Liver (tissue), 9 donors: Measurements from ENCODE around the gene RPTOR. TPM values are rescaled to one million over a fixed set of nuclear protein-coding genes. Genes with fewer than 3 reads are reported as not detected.

Experiments
- DNase-seq: peaks from one replicate; pipeline ENCODE4 v3.0.0-alpha.2; 2017; ENCODE audit warnings: low spot score
- H3K27ac ChIP-seq, 2 donors: one replicate each; pipeline ENCODE4 v1.7.0; 2013; ENCODE audit warnings: inconsistent platforms in 2 of 2, low read length in 2 of 2, control low read depth in 1 of 2, low read depth in 1 of 2, mild to moderate bottlenecking in 1 of 2
- H3K27me3 ChIP-seq, 4 donors: one replicate each; pipeline versions ENCODE4 v1.6.1 to v1.7.0; 2013; ENCODE audit warnings: low read length in 3 of 4, inconsistent platforms in 1 of 4, mild to moderate bottlenecking in 1 of 4, moderate library complexity in 1 of 4; ENCODE audit not compliant: control insufficient read depth in 4 of 4, insufficient read depth in 4 of 4
- H3K36me3 ChIP-seq, 4 donors: one replicate each; pipeline versions ENCODE4 v1.6.1 to v1.7.0; 2013; ENCODE audit warnings: low read length in 3 of 4, mild to moderate bottlenecking in 3 of 4, low read depth in 1 of 4, moderate library complexity in 1 of 4; ENCODE audit not compliant: control insufficient read depth in 4 of 4, insufficient read depth in 3 of 4
- H3K4me1 ChIP-seq, 4 donors: one replicate each; pipeline versions ENCODE4 v1.6.1 to v1.7.0; 2013; ENCODE audit warnings: low read length in 3 of 4, mild to moderate bottlenecking in 3 of 4, moderate library complexity in 1 of 4; ENCODE audit not compliant: control insufficient read depth in 4 of 4, insufficient read depth in 4 of 4
- H3K4me3 ChIP-seq, 3 donors: one replicate each; pipeline versions ENCODE4 v1.6.1 to v1.7.0; 2013; ENCODE audit warnings: low read length in 3 of 3, control low read depth in 1 of 3, low read depth in 1 of 3, mild to moderate bottlenecking in 1 of 3
- H3K9ac ChIP-seq, 2 donors: one replicate each; pipeline ENCODE4 v1.7.0; 2013; ENCODE audit warnings: low read length in 2 of 2, mild to moderate bottlenecking in 2 of 2, moderate library complexity in 2 of 2, control low read depth in 1 of 2, low read depth in 1 of 2
- H3K9me3 ChIP-seq, 4 donors: one replicate each; pipeline versions ENCODE4 v1.6.1 to v1.7.0; 2013; ENCODE audit warnings: low read length in 3 of 4; ENCODE audit not compliant: control insufficient read depth in 4 of 4
- ATF3 ChIP-seq: IDR thresholded peaks from 2 replicates; pipeline ENCODE4 v1.6.1; 2016; ENCODE audit warnings: antibody characterized with exemption
- CTCF ChIP-seq: fragments of 150-350 bp; IDR thresholded peaks from 2 replicates; pipeline ENCODE4 v1.5.1; 2017; ENCODE audit warnings: improper control_type of control experiment, low read depth, low read length; ENCODE audit not compliant: missing input control
- FOXA2 ChIP-seq: IDR thresholded peaks from 2 replicates; pipeline ENCODE4 v1.6.1; 2016; ENCODE audit warnings: antibody characterized with exemption
- HNF4A ChIP-seq, 2 donors: conservative IDR thresholded peaks; 2 replicates each; pipeline ENCODE4 v1.6.1; 2016; ENCODE audit warnings: antibody characterized with exemption in 2 of 2, mild to moderate bottlenecking in 2 of 2
- JUND ChIP-seq, 2 donors: IDR thresholded peaks; 2 replicates each; pipeline ENCODE4 v1.6.1; 2016; ENCODE audit warnings: antibody characterized with exemption in 2 of 2
- MAX ChIP-seq: IDR thresholded peaks from 2 replicates; pipeline ENCODE4 v1.6.1; 2016; ENCODE audit warnings: antibody characterized with exemption
- REST ChIP-seq: IDR thresholded peaks from 2 replicates; pipeline ENCODE4 v1.6.1; 2016; ENCODE audit warnings: antibody characterized with exemption, mild to moderate bottlenecking
- RXRA ChIP-seq, 2 donors: IDR thresholded peaks; 2 replicates each; pipeline ENCODE4 v1.6.1; 2017 to 2018; ENCODE audit warnings: antibody characterized with exemption in 2 of 2, mild to moderate bottlenecking in 1 of 2
- ZBTB33 ChIP-seq: IDR thresholded peaks from 2 replicates; pipeline ENCODE4 v1.6.1; 2016; ENCODE audit warnings: antibody characterized with exemption
- WGBS: extraction: QIAGEN DNeasy Blood & Tissue Kit; methylation state at CpG from one replicate; pipeline ENCODE4 v1.1.7; 2013; 5-methylcytosine and 5-hydroxymethylcytosine counted together
- polyA plus RNA-seq, 2 donors: library from polyadenylated mRNA; stranded (reverse) in 1 of 2; unstranded in 1 of 2; fragments of 200-250 nt in 1 of 2; fragments of >200 nt in 1 of 2; fragmentation: Nextera tagmentation in 1 of 2; extraction: Ambion mirVana in 1 of 2; gene quantifications; one replicate each; pipeline versions ENCODE4 v1.2.1 to v1.2.3, GENCODE V29; 2013 to 2015
- total RNA-seq, 2 donors: library from RNA; depleted of rRNA; stranded (reverse); fragments of >200 nt; gene quantifications; one replicate each; pipeline ENCODE4 v1.2.3, GENCODE V29; 2014
- donor health status: healthy.
- donor health status: healthy.
- donor health status: healthy.
- donor health status: healthy.
- donor health status: healthy.

The RPTOR gene
- total and polyA plus RNA-seq, 4 donors: 4.8 to 25.4 (median 11.6) TPM

- H3K36me3 ChIP-seq: no peaks in the 10 kb centered on the region
- H3K4me3 ChIP-seq: no peak overlapping the region
- no peaks in the 10 kb centered on the region for H3K4me1 ChIP-seq
- 99% methylated on average over 5 of the region's 5 CpGs for WGBS
- TF ChIP-seq ATF3: no peak
- no peak for TF ChIP-seq HNF4A (conservative IDR thresholded peaks at IDR 0.05)
- no peak for TF ChIP-seq ZBTB33
- DNase-seq: no peak
- no peak overlapping the region for H3K9ac ChIP-seq
- H3K9me3 ChIP-seq: no peaks in the 10 kb centered on the region
- no peaks in the 10 kb centered on the region for H3K27me3 ChIP-seq
- no peak overlapping the region for H3K27ac ChIP-seq
These were observed 268.7 kb downstream of the RPTOR start for GRCh38 chr17:80813318-80813717.

GRCh38 chr17:80814491-80814890 lies 269.9 kb downstream of the RPTOR start:
- DNase-seq: no peak
- H3K4me3 ChIP-seq: no peak overlapping the region
- WGBS: 97% methylated on average over 9 of the region's 9 CpGs
- TF ChIP-seq FOXA2 (no peak), RXRA (IDR thresholded peaks at IDR 0.05) (no peak), MAX (no peak), JUND (IDR thresholded peaks at IDR 0.05) (no peak), CTCF (no peak), REST (no peak), ZBTB33 (no peak), ATF3 (no peak)
- no peaks in the 10 kb centered on the region for H3K36me3 ChIP-seq
- no peaks in the 10 kb centered on the region for H3K4me1 ChIP-seq
- no peak overlapping the region for H3K27ac ChIP-seq
- H3K27me3 ChIP-seq: no peaks in the 10 kb centered on the region
- no peaks in the 10 kb centered on the region for H3K9me3 ChIP-seq
- H3K9ac ChIP-seq: no peak overlapping the region
